GM12874 (cell line): ENCODE results near the gene AKAP8L.

Experiments used
- TF ChIP-seq, protein P1 (sequence below): IDR thresholded peaks from 2 replicates; pipeline ENCODE4 v1.5.1; 2011; ENCODE audit warnings: low read depth, mild to moderate bottlenecking, control low read depth, low read length, moderate library complexity; ENCODE audit not compliant: insufficient read depth

The AKAP8L gene

DNA sequence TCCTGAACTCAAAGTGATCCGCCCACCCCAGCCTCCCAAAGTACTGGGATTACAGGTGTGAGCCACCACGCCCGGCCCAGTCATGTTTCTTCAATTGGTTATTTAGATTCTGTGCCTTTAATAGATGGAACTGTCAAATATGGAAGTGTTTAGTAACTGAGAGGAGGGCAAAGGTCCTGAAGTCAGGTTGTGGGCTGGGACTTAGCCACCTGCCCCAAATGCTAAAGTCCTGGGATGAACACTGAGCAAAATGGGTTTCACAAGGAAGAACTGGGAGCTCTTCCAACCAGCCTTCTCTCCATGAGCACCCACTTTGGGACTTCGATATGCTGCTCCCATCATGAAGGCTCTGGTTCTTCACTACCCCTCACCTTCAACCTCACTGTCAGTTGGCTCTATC lies 60.9 kb downstream of the AKAP8L start:
- TF ChIP-seq, protein P1, sequence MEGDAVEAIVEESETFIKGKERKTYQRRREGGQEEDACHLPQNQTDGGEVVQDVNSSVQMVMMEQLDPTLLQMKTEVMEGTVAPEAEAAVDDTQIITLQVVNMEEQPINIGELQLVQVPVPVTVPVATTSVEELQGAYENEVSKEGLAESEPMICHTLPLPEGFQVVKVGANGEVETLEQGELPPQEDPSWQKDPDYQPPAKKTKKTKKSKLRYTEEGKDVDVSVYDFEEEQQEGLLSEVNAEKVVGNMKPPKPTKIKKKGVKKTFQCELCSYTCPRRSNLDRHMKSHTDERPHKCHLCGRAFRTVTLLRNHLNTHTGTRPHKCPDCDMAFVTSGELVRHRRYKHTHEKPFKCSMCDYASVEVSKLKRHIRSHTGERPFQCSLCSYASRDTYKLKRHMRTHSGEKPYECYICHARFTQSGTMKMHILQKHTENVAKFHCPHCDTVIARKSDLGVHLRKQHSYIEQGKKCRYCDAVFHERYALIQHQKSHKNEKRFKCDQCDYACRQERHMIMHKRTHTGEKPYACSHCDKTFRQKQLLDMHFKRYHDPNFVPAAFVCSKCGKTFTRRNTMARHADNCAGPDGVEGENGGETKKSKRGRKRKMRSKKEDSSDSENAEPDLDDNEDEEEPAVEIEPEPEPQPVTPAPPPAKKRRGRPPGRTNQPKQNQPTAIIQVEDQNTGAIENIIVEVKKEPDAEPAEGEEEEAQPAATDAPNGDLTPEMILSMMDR, result no peak

DNA sequence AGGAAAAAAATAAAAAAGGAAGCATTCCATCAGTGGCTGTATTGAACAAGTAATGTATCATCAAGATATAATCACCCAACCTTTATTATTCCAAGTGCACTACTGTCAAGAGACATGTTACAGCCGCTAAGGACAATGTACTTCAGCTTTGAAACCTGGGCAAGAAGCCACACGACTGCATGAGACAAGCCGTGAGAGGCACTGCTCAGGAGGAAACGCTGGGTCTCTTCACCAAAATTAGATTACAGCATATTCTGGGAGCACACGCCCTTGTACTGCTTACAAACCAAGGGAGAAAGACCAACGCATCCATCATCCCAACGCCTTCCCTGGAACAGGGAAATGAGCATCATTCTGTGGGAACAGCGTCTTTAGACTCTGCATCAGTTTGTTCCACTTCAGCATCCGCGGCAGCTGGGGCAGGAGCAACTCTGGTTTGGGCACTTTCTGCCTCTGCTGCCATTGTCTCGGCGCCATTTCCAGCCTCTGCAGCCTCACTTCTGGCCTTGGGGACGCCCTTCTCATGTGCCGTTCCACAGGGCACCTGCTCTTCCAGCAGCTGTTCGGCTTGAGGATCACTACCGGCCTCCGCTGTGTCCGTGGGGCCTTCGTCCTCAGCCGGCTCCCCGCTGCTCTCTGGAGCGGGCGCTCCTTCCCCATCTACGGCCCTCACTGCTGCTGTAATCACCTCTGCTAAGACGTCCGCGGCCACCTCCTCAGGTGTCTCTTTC lies 64.1 kb downstream of the AKAP8L start:
- TF ChIP-seq, protein P1, result no peak

DNA sequence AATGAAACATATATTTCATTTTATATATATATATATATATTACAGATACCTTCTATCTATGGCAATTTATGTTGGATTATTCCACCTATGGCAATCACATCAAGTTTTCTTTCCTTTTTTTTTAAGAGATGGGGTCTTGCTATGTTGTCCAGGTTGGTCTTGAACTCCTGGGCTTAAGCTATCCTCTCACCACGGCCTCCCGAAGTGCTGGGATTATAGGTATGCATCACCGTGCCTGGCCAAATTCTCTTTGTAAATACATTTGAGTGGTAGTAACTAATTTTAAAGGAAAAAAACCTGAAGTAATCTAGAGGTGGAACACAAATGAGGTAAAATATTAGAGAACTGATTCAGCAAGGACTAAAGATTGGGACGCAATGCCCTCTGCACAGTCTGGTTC lies 64.9 kb downstream of the AKAP8L start:
- TF ChIP-seq, protein P1, result no peak

DNA sequence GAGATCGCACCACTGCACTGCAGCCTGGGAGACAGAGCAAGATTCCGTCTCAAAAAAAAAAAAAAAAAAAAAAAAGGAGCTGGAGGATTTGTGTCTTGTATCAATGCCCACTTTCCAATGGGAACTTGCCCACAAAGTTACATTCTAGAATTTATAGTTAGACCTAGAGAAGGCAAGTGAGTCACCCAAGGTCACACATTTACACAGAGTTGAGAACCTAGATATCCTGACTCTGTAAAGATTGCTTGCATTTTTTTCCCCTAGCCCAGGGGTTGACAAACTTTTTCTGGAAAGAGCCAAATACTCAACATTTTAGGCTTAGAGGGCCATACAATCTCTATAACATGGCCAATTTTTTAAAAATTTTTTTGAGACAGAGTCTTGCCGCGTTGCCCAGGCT lies 78.7 kb downstream of the AKAP8L start:
- TF ChIP-seq, protein P1, result no peak

DNA sequence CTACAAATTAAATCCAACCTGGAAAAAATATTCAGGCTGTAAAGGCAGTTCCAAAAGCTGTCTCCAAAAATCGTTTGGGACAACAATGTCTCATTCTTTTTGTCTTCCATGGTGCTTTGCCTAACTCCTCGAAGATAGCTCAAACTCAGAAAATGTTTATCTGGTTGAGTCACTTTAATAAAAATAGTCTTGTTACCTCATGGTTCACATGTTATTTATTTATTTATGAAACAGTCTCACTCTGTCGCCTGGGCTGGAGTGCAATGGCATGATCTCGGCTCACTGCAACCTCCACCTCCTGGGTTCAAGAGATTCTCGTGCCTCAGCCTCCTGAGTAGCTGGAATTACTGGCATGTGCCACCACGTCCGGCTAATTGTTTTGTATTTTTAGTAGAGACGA lies 81.6 kb downstream of the AKAP8L start:
- TF ChIP-seq, protein P1, result no peak

DNA sequence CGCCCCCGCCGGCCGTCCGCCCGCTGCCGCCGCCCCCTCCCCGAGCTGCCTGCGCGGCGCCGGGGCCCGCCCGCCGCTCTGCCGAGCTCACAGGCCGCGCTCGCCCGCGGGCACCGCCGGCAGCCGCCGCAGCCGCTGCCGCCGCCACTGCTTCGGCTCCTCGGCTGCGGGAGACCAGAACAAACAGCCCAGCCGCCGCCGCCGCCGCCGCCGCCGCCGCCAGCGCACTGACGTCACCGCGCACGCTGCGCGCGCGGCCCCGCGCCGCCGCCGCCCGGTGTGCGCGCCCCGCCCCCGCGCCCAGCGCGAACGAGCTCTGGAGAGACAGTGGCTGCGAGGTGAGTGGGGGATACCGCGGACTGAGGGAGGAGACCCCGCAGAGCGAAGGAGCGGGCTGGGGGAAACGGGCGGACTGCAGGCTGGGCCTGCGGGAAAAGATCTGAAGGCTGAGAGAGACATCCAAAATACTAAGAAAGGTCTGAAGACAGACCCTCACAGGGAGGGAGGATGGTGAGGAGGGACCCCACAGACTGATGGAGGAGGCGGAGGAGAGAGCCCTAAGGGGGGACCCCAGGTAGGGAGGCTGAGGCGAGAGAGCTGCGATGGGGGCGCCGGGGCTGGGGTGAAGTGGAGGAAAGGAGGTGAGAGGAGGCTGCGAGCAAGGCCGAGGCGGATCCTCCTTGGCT lies 86.3 kb downstream of the AKAP8L start, which contains the start of gene BRD4:
Gene BRD4, minus strand, starts transcription at position 229 of the 686 bp plus-strand sequence. CDS start 59,440 bp downstream, outside the sequence.
- TF ChIP-seq, protein P1, result no peak

DNA sequence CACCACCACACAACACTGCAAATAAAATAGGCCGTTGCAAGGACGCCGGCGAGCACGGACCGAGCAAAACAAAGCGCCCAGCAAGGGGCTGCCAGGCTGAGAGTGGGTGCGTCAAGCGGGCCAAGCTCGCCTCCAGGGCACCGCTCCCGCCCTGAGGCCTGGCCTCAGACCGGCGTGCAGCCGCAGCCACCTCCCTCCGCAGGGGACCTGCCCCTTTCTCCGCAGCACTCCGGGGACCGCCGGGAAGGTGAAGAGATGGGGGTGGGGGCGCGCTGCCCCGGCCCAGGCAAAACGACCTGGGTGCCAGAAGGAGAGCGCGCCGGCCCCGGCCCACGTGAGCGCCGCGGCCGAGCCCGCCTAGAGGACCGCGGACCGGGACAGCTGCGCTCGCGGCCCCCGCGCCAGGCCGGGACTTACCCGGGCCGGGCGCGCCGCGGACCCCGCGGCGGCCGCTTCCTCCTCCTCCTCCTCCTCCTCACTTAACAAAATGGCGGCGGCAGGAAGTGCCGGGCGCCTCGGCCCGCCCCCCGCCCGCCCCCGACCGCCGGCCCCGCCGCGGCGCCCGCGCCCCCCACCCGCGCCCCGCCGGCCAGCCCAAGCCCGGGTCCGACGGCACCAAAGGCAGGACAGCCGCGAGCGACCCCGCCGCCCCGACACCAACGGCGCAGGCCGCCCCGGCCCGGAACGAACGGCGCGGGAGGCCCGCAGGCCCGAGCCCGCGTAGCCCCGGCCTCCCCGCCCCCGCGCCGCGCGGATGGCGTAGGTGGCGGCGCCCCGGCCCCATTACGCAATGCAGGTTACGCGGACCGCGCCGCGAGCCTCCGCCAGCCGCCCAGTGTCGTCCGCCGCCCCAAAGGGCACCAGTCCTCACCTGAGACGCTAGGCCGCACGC lies 87.1 kb downstream of the AKAP8L start:
- TF ChIP-seq, protein P1, result no peak
